Adipose tissue (tissue), 3 donors: ENCODE results near the gene UBAP1L. TPM values are rescaled to one million over a fixed set of nuclear protein-coding genes. Genes with fewer than 3 reads are reported as not detected.
"Not testable (repeated sequence)": the region's sequence is repeated elsewhere in the genome, so short reads cannot be mapped to it uniquely, and the experiment has no call there.

Source experiments
- H3K27ac ChIP-seq: one replicate; pipeline ENCODE4 v1.5.1; 2013; ENCODE audit warnings: low read depth, low read length
- WGBS, 3 donors: extraction: QIAGEN DNeasy Blood & Tissue Kit; methylation state at CpG; one replicate each; pipeline ENCODE4 v1.1.7; 2013; 5-methylcytosine and 5-hydroxymethylcytosine counted together
- polyA plus RNA-seq, 3 donors: library from polyadenylated mRNA; stranded (reverse); fragments of 200-250 nt; gene quantifications; one replicate each; pipeline ENCODE4 v1.2.3, GENCODE V29; 2013
- donor health status: healthy with polysubstance abuse.
- donor health status: Bipolar disorder and iron deficiency.
- donor health status: healthy.

Gene UBAP1L
- 1 to 10 TPM; 1.3 to 2.2 (median 1.5) TPM for polyA plus RNA-seq

- H3K27ac ChIP-seq: no peak within 1 kb of the TSS
- WGBS, 3 donors: 87 to 94% (median 92%) methylated on average over 2 of the region's 2 CpGs
These were observed at the start of gene UBAP1L for GRCh38 chr15:65115086-65115485. UBAP1L (minus strand) TSS chr15:65115200; CDS start chr15:65106215, 8,985 bp downstream.

- H3K27ac ChIP-seq: no peak overlapping the region
- WGBS, 3 donors: 74 to 85% (median 81%) methylated on average over 1 of the region's 1 CpG
These were observed 49.1 kb upstream of the UBAP1L start for GRCh38 chr15:65164139-65164538.

- no peak overlapping the region for H3K27ac ChIP-seq
- 90 to 92% (median 91%) methylated on average over 4 of the region's 4 CpGs for WGBS, 3 donors
These were observed 48.0 kb upstream of the UBAP1L start for GRCh38 chr15:65163041-65163440.

DNA sequence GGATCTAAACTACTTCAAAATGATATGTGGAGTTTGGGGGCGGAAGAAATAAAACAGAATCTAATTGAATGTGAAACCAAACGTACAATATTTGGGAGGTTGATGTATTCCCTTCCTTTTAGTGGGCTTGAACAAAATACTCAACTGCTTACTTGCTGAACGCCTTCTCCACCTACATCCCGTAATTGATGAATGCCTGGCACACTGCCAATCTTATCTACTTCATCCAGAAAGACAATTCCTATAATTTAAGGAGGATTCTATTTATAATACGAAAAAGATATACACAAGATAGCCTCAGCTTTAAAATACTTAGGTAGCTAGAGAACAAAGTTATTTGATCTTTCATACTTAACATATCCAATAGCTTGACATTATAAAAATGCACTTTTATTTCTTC lies 41.7 kb upstream of the UBAP1L start:
- WGBS, 3 donors: 68 to 71% (median 69%) methylated on average over 5 of the region's 5 CpGs
- no peak overlapping the region for H3K27ac ChIP-seq

- no peak overlapping the region for H3K27ac ChIP-seq
- 41 to 85% (median 81%) methylated on average over 6 of the region's 6 CpGs for WGBS, 3 donors
These were observed 39.7 kb upstream of the UBAP1L start for GRCh38 chr15:65154720-65155119.

DNA sequence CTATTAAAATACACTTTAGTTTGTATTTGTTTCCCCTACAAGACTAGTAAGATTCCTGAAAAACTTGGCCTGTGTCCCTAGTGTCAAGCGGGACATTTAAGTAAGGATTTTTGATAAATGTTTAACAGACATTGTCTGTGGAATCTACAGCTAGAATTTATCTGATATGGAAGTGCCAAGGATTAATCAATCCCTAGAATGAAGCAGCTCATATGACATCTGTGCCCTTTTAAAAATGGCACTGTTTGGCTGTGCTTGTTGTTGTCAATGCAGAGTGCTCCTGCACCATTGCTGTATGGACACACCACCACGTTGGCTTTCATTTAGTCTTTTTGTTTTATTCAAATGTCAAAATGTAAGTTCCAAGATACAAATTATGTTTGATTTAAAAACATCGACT lies 32.9 kb upstream of the UBAP1L start:
- 62 to 90% (median 84%) methylated on average over 3 of the region's 3 CpGs for WGBS, 3 donors
- no peak overlapping the region for H3K27ac ChIP-seq

- no peak overlapping the region for H3K27ac ChIP-seq
- 84 to 89% (median 87%) methylated on average over 4 of the region's 4 CpGs for WGBS, 3 donors
These were observed 31.4 kb upstream of the UBAP1L start for GRCh38 chr15:65146438-65146837.

DNA sequence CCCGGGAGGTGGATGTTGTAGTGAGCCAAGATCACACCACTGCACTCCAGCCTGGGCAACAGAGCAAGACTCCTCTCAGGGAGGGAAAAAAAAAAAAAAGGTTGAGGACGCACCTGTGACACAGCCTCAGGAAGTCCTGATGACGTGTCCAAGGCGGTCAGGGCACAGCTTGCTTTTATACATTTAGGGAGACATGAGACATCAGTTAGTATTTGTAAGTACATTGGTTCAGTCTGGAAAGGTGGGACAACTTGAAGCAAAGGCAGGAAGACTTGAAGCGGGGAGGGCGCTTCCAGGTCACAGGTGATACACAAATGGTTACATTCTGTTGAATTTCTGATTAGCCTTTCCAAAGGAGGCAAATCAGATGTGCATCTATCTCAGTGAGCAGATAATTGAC lies 23.6 kb upstream of the UBAP1L start:
- 89 to 96% (median 89%) methylated on average over 6 of the region's 6 CpGs for WGBS, 3 donors
- not testable (repeated sequence) for H3K27ac ChIP-seq

DNA sequence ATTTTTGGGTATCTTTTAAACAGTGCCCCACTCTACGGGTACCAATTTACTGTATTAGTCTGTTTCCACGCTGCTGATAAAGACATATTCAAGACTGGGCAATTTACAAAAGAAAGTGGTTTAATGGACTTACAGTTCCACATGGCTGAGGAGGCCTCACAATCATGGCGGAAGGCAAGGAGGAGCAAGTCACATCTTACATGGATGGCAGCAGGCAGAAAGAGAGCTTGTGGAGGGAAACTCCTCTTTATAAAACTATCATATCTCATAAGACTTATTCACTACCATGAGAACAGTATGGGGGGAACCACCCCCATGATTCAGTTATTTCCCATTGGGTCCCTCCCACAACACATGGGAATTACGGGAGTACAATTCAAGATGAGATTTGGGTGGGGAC lies 22.9 kb upstream of the UBAP1L start:
- WGBS, 3 donors: 90 to 94% (median 93%) methylated on average over 4 of the region's 4 CpGs
- H3K27ac ChIP-seq: not testable (repeated sequence)

DNA sequence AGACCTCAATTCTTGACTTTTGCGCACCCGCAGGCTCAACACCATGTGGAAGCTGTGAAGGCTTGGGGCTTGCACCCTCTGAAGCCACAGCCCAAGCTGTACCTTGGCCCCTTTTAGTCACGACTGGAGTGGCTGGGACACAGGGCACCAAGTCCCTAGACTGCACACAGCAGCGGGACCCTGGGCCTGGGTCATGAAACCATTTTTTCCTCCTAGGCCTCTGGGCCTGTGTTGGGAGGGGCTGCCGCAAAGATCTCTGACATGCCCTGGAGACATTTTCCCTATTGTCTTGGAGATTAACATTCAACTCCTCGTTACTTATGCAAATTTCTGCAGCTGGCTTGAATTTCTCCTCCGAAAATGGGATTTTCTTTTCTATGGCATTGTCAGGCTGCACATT lies 22.1 kb upstream of the UBAP1L start:
- H3K27ac ChIP-seq: not testable (repeated sequence)
- WGBS, 3 donors: 92 to 94% (median 94%) methylated on average over 7 of the region's 7 CpGs

DNA sequence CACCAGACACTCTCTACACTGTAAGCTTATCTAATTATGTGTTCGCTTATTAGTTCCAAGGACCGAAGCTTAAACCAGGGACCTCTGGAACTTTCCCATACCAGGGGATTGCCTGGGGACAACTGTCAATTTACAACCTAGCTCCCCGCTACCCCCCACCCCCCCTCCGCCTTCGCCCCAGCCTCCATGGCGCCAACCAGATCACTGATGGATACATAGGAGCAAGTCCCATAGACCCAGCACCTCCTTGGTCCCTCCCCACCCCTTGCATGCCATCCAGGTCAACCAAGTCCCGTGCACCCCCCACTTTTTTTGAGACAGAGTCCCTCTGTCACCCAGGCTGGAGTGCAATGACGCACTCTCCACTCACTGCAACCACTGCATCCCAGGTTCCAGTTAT lies 19.5 kb upstream of the UBAP1L start:
- H3K27ac ChIP-seq: no peak overlapping the region
- 93 to 95% (median 94%) methylated on average over 8 of the region's 8 CpGs for WGBS, 3 donors

DNA sequence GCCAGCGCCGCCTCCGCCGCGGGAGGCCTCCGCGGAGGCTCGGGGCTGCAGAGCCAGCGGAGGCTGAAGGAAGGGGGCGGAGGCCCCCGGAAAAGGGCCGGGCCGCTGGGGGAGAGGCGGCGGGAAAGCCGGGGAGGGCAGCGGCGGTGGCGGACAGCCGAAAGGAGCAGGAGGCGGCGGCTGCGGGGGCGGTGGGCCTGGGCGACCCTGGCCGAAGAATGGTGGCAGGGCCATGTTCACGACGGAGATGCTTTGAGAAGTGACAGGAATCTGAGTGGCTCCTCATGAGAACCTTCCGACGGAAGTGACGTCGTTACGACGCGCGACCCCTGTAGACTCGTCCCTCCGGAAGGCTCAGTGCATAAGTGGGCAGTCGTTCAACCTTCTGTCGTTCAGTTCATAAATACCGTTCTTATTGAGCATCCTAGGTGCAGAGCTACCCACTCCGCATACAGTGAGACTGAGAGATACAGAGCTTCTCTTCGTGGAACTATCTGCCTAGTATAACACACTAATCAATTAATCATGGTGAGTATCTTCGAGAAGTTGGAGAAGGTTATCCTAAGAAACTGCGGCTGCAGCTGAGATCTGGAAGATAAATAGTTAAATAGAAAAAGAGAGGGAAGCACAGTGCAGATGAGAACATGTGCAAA lies 18.7 kb upstream of the UBAP1L start, which contains the start of gene PDCD7:
Gene PDCD7 (minus strand): TSS at position 261 of the 653 bp plus-strand sequence. CDS start 27 bp downstream, at position 234.
- WGBS, 3 donors: 0 to 1% (median 1%) methylated on average over 38 to 45 of the region's 45 CpGs
- H3K27ac ChIP-seq: peak within 1 kb of the TSS; percentile 5

GRCh38 chr15:65132878-65133547 lies 18.0 kb upstream of the UBAP1L start:
- WGBS, 3 donors: 0% methylated on average over 77 to 93 of the region's 93 CpGs
- peak overlapping the region; percentile 5 for H3K27ac ChIP-seq

GRCh38 chr15:65130941-65131340 lies 15.9 kb upstream of the UBAP1L start:
- 79 to 92% (median 85%) methylated on average over 5 of the region's 5 CpGs for WGBS, 3 donors
- no peak overlapping the region for H3K27ac ChIP-seq

DNA sequence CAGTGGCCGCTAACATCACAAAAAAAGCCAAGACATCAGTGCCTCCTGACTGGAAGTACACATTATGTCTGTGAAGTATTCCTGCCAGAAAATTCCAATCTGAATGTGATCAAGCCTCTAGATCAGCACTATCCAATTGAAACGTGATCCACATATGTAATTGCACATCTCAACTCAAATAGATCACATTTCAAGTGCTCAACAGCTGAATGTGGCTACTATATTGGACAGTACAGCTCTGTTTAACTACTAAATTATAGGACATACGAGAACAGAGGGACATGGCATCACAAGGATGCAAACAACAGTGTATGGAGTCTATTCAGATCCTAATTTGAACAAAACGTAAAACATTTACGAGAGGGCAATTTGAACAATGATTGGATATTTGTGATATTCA lies 542 bp upstream of the UBAP1L start:
- WGBS, 3 donors: 84 to 91% (median 88%) methylated on average over 5 of the region's 5 CpGs
- no peak overlapping the region for H3K27ac ChIP-seq

DNA sequence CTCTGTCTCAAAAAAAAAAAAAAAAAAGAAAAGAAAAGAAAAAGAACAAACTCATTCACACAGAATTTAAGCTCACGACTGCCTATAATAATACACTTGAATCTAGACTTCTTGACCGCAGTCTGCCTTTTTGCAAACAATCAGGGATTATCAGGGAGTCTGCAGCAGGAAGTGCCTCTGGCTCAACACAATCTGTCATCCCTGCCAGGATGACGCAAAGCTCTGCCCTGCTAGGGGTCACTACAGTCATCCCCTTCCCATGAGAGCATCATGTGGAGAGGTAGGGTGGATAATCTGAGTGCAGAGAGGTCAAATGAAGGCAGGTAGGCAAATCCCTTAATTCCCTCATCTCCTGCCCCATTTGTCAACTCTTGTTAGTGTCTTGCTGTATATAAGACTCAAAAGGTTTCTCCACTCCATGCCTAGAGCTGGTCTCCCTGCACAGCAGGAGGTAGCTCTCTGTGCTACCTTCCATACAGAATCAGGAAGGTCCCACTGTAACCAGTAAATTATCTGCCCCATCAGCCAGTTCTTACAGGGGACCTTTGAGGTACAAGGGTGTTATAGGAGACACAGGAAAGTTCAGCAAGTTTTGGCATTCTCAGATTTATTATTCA lies 4.2 kb downstream of the UBAP1L start:
- no peak overlapping the region for H3K27ac ChIP-seq
- WGBS, 3 donors: 54 to 79% (median 55%) methylated on average over 3 of the region's 3 CpGs

- WGBS, 3 donors: 79 to 82% (median 80%) methylated on average over 6 of the region's 6 CpGs
- no peak overlapping the region for H3K27ac ChIP-seq
These were observed 8.9 kb downstream of the UBAP1L start for GRCh38 chr15:65106011-65106590.

GRCh38 chr15:65105038-65105437 lies 10.0 kb downstream of the UBAP1L start:
- H3K27ac ChIP-seq: no peak overlapping the region
- WGBS, 3 donors: 89 to 91% (median 91%) methylated on average over 5 of the region's 5 CpGs

- no peak overlapping the region for H3K27ac ChIP-seq
- WGBS, 3 donors: 96 to 100% (median 97%) methylated on average over 3 of the region's 3 CpGs
These were observed 12.1 kb downstream of the UBAP1L start for GRCh38 chr15:65102912-65103311.
